ENCODE data around the gene TINAGL1. TPM values are rescaled to one million over a fixed set of nuclear protein-coding genes. Genes with fewer than 3 reads are reported as not detected.

Gene TINAGL1
- total RNA-seq, 1 experiment from 2014 or later = 2.9 TPM

GRCh38 chr1:31618916-31619846, 42.9 kb downstream of the TINAGL1 start:
- ChIA-PET CTCF (interaction anchor here (0.5 to 1.8 kb wide), 22 partner anchors 8 to 790 kb away, joined by 3 to 9 read pairs (median 4); partner anchors contain the start of gene PEF1), POLR2A (interaction anchor here (1.3 to 2.3 kb wide), 4 partner anchors 9 to 170 kb away, joined by 4 to 11 read pairs (median 6); no protein-coding TSS in a partner anchor)
- Mint-ChIP-seq H3K27me3 (ENCODE audit: insufficient read depth, unreplicated experiment) (peaks cover 29% of the 10 kb centered on the region), H3K9me3 (ENCODE audit: unreplicated experiment) (no peaks in the 10 kb centered on the region), H3K36me3 (ENCODE audit: insufficient read depth, unreplicated experiment) (no peaks in the 10 kb centered on the region), H3K27ac (ENCODE audit: low read depth, unreplicated experiment) (no peak overlapping the region), H3K4me1 (ENCODE audit: insufficient read depth, unreplicated experiment) (no peaks in the 10 kb centered on the region), H3K4me3 (ENCODE audit: unreplicated experiment) (no peak overlapping the region)
- DNase-seq (ENCODE audit: unreplicated experiment) = no peak
- BruUV-seq (replicated peaks) = no TSS peak
- intact Hi-C loops (cut with micrococcal nuclease) = no loop called here
- TF ChIP-seq CTCF (IDR thresholded peaks at IDR 0.05; ENCODE audit: unreplicated experiment) = no peak

GRCh38 chr1:31620631-31621497, 44.5 kb downstream of the TINAGL1 start:
- ChIA-PET CTCF (interaction anchor here (0.7 kb wide), 1 partner anchor 242 kb away, joined by 4 read pairs; no protein-coding TSS in a partner anchor), POLR2A (interaction anchor here (0.5 to 2.3 kb wide), 2 partner anchors 18 to 23 kb away, joined by 3 to 7 read pairs; no protein-coding TSS in a partner anchor)
- intact Hi-C loops (cut with micrococcal nuclease) = no loop called here
- peaks cover 5% of the 10 kb centered on the region for H3K4me1 Mint-ChIP-seq (ENCODE audit: insufficient read depth, unreplicated experiment)
- DNase-seq (ENCODE audit: unreplicated experiment) = no peak
- BruUV-seq (replicated peaks) = no TSS peak
- peaks cover 29% of the 10 kb centered on the region for H3K27me3 Mint-ChIP-seq (ENCODE audit: insufficient read depth, unreplicated experiment)
- H3K4me3 Mint-ChIP-seq (ENCODE audit: unreplicated experiment) = no peak overlapping the region
- no peak for TF ChIP-seq CTCF (IDR thresholded peaks at IDR 0.05; ENCODE audit: unreplicated experiment)
- H3K36me3 Mint-ChIP-seq (ENCODE audit: insufficient read depth, unreplicated experiment) = no peaks in the 10 kb centered on the region
- no peak overlapping the region for H3K27ac Mint-ChIP-seq (ENCODE audit: low read depth, unreplicated experiment)
- no peaks in the 10 kb centered on the region for H3K9me3 Mint-ChIP-seq (ENCODE audit: unreplicated experiment)

GRCh38 chr1:31621498-31621820, 45.1 kb downstream of the TINAGL1 start:
- H3K27ac Mint-ChIP-seq (ENCODE audit: low read depth, unreplicated experiment) = no peak overlapping the region
- no peaks in the 10 kb centered on the region for H3K9me3 Mint-ChIP-seq (ENCODE audit: unreplicated experiment)
- no peaks in the 10 kb centered on the region for H3K36me3 Mint-ChIP-seq (ENCODE audit: insufficient read depth, unreplicated experiment)
- intact Hi-C loops (cut with micrococcal nuclease) = no loop called here
- DNase-seq (ENCODE audit: unreplicated experiment) = no peak
- CTCF ChIA-PET = no interaction called here
- peaks cover 6% of the 10 kb centered on the region for H3K4me1 Mint-ChIP-seq (ENCODE audit: insufficient read depth, unreplicated experiment)
- POLR2A ChIA-PET = interaction anchor here (0.7 to 2.3 kb wide), 2 partner anchors 18 to 192 kb away, joined by 3 to 7 read pairs; no protein-coding TSS in a partner anchor
- H3K27me3 Mint-ChIP-seq (ENCODE audit: insufficient read depth, unreplicated experiment) = peaks cover 28% of the 10 kb centered on the region
- TF ChIP-seq CTCF (IDR thresholded peaks at IDR 0.05; ENCODE audit: unreplicated experiment) = no peak
- BruUV-seq (replicated peaks) = no TSS peak
- no peak overlapping the region for H3K4me3 Mint-ChIP-seq (ENCODE audit: unreplicated experiment)
